ENCODE data around the gene SLC4A7.
A peak's percentile ranks its signal among the peaks of the same experiment; 100 is the strongest.
"Not testable (repeated sequence)": the region's sequence is repeated elsewhere in the genome, so short reads cannot be mapped to it uniquely, and the experiment has no call there.

The SLC4A7 gene

DNA sequence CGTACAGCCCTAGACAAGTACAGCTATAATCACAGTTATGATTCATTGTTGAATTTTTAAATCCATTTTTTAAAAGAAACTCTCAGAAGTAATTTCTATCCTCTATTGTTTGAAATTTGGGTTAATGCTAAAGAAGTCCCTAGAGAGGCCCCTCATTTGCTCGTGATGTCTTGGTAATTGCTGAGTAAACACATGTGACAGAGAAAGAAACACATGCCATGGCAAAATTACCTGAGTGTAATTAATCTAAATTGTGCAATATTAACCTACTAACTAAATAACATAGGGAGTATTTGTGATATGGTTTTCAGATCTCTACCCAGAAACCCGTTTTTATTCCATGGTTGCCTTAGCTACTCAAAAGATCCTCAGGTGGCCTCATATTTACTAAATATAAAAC is 125.8 kb downstream of the SLC4A7 start:
- no peak for DNase-seq (ENCODE audit: low read depth)

DNA sequence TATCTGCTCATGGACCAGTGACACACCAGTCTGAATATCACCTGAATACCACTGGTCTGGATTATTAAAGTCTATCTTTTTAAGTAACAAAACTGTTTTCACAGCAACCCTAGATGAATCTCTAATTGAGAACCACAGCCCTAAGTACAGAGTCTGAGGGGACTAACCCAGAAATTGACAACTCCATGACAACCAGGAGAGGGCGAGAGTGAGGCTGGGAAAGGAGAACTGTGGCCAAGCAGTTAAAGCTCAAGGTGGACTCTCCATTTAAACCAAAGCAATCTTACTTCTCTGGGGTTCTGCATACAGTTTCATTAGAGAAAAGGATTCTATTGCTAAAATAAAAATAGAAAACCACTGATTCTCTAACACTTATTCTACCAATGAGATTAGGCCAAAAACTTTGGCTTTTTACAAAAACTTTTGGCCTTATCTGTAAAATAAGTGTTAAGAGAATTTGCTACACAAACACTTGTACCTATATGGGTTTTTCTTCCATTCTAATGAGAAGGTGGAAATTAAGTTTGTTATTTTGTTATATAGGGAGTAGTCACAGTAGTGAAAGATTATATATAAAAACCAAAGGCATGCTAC is 126.4 kb downstream of the SLC4A7 start:
- peak; percentile 72 for DNase-seq (ENCODE audit: low read depth)

DNA sequence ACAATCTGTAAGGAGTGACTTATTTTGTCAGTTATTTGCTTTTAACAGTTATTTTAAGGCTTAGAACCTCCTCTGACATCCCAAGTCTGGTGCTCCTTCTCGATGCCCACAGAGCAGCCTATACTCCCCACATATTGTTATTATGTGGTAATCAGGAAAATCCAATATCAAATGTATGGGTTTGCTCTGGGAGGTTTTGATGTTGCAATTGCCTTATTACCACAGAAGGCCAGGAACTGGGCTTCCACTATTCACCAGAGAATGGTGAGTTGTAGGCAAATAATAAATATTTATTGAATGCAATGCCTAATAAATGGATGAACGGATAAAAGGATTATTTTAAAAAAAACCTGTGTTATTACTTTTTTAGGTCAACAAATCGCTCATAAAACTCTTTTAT is 127.2 kb downstream of the SLC4A7 start:
- DNase-seq (ENCODE audit: low read depth) = no peak

DNA sequence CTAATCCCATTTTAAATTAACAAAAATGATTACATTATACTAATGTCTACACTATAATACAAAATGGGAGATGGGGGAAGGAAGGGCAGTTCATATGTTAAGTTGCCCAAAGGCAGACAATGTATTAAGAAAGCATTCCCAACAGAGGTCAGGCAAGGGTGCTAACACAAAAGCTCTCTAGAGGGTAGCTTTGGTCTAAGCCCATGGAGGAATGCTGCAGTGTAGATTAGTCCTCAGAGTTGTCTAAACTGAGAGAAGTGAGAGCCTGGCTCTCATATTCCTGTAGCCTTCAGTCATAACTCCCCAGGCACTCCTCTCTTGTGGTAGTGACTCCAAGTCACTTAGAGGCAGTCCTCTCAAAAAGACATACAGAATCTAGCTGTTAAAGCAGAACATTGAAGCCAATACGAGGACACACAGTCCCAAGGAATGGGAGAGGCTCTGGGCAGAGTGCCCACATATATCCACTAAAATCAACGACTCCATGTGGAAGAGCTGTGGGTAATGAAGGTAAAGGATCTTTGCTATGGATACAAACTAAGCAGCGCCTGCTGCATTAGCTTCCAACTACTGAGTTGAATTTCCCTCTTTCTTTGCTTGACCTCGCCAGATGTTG is 129.5 kb downstream of the SLC4A7 start:
- DNase-seq (ENCODE audit: low read depth) = no peak

DNA sequence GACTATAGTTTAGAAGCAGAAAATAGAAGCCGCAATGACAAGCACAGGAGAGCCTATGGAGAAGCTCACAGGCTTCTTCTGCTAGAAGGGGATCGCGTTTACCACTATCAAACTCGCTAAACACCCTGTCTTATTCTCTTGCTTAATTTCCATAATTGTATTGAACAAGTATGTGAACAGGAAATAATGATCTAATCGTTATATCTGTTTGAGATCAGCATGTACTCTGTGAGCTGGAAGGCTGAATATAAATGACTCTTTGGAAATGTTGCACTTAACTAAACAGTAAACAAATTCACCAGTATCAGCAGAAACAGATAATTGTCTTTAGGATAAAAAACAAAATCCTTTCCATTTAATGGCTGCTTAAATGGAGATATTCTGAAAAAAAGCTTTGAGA is 130.0 kb downstream of the SLC4A7 start:
- no peak for DNase-seq (ENCODE audit: low read depth)

DNA sequence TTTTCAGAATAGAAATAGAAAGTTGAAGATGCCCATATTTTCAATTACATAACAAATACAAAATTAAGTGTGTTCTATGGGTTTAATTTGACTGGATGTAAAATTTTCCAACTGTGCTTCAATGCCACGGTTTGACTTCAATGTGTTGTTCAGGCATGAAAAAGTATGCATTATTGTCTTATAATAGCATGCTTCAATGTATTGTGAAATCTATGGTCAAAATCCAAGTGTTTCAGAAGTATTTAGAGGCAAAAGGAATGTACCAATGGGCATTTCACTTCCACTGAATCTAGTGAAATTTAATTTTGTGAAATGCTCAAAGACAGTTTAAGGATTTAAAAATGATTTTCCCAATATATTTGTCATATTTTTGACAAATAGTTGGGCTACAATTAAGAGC is 131.0 kb downstream of the SLC4A7 start:
- no peak for DNase-seq (ENCODE audit: low read depth)

DNA sequence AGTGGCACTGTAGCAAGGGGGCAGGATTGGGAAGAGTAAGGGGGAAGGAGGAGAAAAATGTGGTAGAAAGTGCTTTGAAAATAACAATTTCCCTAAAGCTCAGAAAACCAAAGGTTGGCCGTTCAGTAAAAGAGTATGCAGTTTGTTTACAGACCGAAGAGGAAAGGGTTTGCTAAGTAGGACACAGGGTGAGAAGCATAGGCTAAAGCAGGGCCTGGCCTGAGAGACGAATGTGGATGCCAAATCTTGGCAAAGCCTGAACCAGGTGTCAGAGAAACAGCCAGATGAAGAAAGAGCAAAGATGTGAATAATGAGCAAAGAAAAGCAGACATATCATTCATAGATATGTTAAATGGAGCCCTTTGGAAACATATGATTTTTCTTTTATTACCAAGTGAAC is 132.1 kb downstream of the SLC4A7 start:
- no peak for DNase-seq (ENCODE audit: low read depth)

DNA sequence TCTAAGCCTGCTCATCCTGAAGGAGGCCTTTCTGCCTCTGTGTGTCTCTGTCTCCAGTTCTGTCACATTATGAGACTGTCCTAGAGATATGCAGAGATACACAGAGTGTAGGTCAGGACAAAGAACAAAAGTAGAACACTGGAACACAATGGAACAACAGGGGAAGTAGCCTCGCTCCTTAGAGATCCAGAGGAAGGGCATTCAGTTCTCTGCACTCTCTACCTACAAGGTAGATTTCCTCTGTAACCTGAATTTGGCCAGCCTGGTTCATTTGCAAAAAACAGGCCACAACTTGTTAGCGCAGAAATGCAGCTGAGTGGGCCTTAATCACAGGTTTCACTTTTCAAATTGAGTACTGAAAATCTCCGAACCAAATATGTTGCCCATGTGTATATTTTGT is 134.4 kb downstream of the SLC4A7 start:
- DNase-seq (ENCODE audit: low read depth) = no peak

DNA sequence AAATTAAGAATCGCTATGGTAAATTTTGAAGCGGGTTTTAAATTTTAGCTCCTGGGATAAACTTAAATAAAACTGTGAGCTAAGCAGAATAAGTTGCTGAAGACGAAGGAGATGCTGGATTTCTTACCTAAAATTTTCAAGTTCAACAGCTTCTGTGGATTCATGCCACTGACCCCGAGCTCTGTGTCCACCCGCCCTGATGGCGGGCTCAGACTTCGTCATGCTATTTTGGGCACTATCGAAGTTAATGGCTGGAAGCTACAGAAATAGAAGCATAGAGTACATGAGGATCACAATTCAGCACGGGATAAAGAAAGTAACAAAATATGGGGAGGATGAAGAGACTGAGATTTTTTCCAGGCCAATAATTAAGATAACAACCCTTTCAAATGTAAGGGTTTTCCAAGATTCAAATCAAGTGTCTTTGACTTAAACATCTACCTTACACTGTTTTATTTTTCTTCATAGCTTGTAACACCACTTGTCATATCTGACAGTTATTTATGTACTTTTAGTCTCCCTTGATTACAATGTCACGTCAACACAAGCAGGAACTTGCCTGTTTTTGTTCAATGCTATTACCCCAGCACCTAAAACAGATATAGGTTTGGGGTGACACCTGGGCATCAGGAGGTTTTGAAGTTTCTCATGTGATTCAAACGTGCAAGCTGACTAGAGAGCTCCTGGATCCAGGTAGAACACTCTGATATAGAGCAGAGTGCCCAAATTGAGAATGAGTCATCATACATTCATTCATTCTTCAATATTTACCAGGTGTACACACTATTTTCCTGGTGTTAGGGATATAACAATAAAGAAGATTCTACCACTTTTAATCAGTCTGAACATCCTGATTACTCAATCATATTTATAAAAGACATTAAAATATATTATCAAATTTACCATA is 138.0 kb downstream of the SLC4A7 start:
- DNase-seq (ENCODE audit: low read depth) = no peak

DNA sequence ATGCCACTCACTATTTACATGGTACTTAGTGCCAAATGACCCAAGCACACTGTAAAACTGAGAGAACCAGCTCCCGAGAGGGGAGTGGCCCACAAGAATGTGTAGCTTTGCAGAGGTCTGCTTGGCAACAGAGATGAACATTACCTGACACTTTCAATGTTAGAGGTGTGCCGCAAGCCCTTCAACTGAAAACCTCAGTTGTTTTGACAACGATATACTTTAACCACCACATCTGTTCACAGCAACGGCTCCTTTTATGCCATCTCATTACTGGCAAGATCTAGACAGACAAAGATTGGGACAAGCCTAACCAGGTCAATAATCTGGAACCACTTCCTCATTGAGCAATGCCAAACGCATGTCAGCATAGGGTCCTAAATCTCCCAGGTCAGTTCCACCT is 138.7 kb downstream of the SLC4A7 start:
- no peak for DNase-seq (ENCODE audit: low read depth)

DNA sequence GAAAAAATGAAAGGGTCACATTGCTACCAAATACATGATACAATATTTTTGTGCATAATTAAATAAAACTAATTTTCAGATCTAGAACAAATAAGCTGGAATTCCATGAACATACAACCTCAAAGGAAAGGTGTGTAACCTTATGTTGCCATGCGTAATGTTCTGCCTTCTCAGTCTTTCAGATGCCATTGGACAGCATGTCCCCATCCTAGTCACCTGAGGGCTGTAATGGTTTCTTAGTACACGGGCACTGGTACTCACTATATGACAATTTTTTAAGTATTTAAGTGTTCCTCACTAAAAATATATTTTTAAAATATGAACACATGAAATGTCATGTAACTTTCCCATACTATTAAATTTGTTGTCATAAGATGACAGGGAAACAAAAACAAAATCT is 139.1 kb downstream of the SLC4A7 start:
- DNase-seq (ENCODE audit: low read depth) = no peak

DNA sequence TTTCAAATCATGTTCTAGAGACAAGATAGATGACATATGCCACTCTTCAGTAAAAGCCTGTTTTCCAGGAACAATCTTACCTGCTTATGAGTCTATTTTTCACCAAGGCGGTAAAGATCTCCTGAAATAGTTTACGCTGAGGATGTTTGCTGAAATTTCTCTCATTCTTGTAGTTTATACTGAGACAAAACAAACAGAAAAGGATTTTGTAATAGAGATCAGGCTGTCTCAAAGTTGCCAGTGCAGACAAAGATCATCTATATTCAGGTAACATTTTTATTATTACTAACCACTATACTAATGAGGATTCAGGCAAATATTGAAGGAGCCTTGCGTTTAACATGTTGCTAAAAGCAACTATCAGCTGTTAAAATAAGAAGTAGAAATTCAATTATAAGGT is 140.0 kb downstream of the SLC4A7 start:
- DNase-seq (ENCODE audit: low read depth) = no peak

DNA sequence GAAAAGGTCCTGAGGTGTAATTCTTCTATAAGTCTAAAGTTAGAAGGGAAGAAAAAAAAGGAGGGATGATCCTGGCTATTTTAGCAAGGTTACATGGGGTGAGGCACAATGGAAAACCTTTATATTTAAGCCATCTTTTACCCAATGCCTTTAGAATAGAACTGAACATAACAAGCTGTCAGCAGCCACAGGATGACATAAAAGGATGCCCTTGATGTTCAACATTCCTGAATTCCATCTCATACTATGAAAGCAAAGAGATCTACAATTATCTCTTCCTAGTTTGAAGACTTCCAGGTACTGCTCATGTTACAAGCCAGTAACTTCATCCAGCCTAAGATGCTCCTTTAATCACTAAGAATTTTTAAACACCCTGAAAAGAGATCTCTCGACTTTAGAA is 141.9 kb downstream of the SLC4A7 start:
- no peak for DNase-seq (ENCODE audit: low read depth)

DNA sequence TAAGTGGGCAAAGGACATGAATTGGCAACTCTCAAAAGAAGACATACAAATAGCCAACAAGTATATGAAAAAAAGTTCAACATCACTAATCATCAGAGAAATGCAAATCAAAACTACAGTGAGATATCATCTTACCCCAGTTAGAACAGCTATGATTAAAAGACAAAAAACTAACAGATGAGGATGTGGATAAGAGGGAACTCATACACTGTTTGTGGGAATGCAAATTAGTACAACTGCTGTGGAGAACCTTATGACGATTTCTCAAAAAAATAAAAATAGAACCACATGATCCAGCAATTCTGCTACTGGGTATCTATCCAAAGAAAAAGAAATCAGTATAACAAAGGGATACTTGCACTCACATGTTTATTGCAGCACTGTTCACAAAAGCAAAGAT is 143.7 kb downstream of the SLC4A7 start:
- DNase-seq (ENCODE audit: low read depth) = no peak

DNA sequence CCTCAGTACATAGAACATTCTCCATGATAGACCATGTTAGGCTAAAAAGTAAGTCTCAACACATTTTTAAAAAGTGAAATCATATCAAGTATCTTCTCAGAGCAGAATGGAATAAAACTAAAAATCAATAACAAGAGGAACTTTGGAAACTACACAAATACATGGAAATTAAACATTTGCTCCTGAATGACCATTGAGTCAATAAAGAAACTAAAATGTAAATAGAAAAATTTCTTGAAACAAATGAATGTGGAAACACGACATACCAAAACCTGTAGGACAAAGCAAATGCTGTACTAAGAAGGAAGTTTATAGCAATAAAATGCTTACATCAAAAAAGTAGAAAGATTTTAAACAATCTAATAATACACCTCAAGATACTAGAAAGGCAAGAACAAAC is 148.6 kb downstream of the SLC4A7 start:
- DNase-seq (ENCODE audit: low read depth) = no peak

DNA sequence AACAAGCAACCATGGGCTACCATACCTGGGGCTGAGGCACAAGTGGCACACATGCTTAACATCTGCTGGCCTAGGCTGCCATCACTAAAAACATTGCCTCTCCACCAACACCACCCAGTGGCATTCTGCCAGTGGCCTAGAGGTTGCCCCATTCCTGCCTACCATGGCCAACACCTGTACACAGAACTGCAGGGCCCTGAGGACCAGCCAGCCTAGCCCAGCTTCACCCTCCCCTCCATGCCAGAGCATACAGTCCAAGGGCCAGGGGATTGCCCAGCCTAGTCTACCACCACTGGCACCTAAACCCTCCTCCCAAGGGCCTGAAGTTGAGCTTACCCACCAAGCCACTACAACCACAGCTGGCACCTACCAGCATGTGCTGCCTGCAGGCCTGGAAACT is 150.3 kb downstream of the SLC4A7 start:
- no peak for DNase-seq (ENCODE audit: low read depth)

DNA sequence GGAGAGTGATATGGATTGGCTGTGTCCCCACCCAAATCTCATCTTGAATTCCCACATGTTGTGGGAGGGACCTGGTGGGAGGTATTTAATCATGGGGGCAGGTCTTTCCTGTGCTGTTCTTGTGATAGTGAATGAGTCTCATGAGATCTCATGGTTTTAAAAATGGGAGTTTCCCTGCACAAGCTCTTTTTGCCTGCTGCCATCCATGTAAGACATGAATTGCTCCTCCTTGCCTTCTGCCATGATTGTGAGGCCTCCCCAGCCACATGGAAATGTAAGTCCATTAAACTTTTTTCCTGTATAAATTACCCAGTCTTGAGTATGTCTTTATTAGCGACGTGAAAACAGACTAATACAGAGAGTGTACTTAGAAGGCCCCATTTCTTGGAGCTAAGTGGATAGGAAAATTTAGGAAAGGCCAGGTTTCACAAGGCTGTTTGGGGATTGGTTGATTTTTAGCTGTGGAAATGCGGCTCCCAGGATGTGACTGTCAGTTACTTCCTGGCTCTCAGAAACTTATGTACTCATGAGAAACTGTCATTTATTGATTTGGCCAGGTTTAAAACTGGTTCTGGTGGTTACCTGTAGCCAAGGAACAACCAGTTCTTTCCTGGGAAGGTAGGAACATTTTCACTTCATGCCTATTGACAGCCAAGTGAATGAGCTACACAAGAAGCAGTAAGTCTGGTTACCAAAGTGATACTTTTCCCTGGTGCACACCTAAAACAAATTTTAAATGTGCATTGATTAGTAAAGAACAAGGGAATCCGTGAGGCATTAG is 155.0 kb downstream of the SLC4A7 start:
- not testable (repeated sequence) for DNase-seq (ENCODE audit: low read depth)

DNA sequence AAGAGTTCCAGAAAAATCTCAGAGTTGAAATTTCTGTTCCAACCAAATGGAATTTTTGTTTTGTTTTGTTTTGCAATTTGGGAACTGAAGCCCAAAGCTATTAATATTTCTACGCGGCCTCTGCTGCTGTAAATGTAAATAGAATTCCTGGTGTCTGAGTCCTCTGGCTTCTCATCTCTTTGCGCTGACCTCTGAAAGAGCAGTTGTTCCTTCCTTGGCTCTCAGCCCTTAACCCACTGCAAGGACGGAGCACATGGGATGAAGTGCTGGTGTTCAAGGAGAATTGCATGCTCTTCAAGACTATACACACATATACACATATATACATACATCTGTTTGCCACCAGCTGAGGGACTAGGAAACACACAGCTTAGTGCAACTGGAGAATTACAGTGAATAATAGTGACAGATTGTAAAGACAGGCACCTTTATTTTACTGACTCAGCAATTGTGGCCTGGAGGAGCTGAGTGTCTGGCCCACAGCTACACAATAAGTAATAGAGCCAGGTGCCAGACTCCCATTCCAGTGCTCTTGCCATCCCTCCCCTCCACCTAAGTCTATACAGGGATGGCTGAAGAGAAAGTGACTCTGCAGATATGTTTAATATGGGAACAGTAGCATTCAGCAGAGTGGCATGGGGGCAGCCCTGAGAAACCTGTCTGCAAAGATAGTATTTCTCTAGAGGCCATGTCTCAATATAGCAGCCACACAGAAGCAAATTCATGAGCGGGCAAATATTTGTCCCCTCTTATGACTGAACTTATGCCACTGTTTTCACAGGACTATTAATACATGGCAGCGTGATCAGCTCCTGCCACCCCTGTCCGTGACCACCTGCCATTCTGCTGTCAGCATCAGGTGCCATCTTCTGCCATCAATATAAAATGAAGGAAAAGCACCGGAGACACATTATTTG is 157.3 kb downstream of the SLC4A7 start:
- peak; percentile 94 for DNase-seq (ENCODE audit: low read depth)

DNA sequence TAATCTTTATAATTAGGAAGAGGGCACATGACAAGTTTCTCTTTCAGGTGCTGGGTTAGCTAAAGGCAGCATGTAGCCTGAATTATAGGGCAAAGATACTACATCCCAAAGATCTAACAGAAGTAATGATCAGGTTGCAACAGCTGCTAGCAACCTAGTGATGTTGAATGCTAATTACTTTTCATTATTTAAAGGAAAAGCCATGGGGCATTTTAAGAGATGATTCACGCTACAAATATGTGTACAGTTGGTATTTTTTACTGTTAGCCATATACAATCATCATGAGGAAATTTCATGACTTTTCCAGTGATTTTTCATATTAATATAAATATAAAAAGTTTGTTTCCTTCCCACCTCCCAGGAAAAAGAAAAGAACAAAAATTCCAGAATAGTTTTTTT is 158.0 kb downstream of the SLC4A7 start:
- peak; percentile 83 for DNase-seq (ENCODE audit: low read depth)

DNA sequence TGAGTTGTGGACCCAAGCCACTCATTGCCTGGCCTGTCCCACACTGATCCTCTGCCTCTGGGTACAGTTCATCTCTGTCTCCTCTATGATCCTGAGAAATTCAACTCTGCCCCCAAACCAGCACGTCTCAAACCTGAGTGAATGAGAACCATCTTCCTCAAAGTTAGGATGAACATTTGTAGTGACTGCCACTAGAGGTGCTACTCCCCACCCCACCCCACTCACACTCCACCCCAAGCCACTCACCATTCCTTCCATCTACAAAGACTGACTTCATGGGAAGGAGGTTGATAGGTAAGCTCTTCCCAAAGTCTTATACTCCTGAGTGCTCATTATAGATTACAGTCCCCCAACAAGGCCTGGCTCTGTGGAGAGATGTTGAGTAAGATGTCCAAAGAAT is 158.8 kb downstream of the SLC4A7 start:
- peak; percentile 11 for DNase-seq (ENCODE audit: low read depth)

DNA sequence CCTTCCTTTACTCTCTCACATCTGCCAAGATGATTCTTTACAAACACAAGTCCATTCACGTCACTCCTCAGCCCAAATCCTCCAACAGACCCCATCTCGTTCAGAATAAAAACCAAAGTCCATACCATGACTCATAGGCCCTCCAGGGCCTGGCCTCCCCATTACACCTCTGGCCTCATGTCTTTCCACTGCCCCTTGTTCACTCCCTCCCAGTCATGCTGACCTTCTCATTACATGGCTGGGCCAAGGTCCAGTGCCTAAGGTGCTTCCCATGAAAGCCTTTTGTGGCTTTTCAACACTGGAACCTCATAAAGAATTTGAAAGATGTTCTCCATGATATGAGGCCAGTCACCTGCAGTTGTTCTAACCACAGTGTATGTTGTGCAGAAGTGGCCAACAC is 159.5 kb downstream of the SLC4A7 start:
- peak; percentile 72 for DNase-seq (ENCODE audit: low read depth)

Measured in ELR (cell line).